NCI-H748 (cell line): Measurements from ENCODE around the gene CYP2J2.
"Not testable (repeated sequence)": the region's sequence is repeated elsewhere in the genome, so short reads cannot be mapped to it uniquely, and the experiment has no call there.

ENCODE experiments used
- DNase-seq: peaks from one replicate; lab custom pipeline; 2025; ENCODE audit not compliant: unreplicated experiment; lab: John Stamatoyannopoulos, UW

CYP2J2 gene, protein sequence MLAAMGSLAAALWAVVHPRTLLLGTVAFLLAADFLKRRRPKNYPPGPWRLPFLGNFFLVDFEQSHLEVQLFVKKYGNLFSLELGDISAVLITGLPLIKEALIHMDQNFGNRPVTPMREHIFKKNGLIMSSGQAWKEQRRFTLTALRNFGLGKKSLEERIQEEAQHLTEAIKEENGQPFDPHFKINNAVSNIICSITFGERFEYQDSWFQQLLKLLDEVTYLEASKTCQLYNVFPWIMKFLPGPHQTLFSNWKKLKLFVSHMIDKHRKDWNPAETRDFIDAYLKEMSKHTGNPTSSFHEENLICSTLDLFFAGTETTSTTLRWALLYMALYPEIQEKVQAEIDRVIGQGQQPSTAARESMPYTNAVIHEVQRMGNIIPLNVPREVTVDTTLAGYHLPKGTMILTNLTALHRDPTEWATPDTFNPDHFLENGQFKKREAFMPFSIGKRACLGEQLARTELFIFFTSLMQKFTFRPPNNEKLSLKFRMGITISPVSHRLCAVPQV

DNA sequence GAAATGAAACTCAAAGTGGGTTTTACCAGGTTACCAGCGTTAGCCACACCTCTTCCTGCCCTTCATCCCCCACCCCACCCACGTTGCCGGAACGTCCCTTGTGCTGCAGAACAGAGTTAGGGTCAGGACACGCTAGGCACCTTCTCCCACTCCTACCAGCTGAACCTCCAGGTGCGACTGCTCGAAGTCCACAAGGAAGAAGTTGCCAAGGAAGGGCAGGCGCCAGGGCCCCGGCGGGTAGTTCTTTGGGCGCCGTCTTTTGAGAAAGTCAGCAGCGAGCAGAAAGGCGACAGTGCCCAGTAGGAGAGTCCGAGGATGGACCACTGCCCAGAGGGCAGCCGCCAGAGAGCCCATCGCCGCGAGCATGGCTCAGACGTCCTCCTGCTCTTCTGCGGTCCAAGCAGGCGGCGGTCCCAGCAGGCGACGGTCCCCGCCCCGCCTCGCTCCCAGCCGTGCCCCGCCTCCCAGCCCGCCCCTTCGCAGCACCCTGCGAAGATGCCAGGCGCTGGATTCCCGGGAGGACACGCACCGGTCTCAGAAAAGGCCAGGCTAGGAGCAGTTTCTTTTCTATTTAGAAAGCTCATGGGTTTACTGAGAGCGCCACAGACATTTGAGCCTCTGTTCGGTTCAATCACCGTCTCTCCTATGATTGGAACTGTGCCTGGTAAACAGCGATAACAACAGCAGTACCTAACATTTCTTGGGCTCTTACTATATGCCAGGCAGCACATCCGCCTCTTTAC, at the start of gene CYP2J2:
CYP2J2 (minus strand) TSS at position 393 of the 743 bp plus-strand sequence; CDS start at position 366, 27 bp downstream.
- DNase-seq = peak; percentile 78

DNA sequence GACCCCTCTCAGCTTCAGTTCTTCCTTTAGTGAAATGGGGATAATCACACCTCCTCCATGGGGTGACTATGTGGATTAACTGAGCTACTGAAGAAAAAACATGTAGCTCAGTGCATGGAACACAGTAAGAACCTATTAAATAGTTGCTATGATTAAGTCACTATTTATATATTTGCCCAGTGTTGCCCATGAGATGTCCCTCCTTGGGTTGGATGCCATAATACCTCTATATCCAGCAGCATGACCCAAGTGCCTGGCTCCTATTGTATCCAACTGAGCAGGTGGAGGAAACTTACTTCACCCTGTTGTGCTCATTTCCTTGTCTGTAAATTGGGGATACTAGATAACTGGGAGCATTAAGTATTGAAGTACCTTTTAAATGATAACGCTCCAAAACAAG, 47.1 kb upstream of the CYP2J2 start:
- DNase-seq = no peak

DNA sequence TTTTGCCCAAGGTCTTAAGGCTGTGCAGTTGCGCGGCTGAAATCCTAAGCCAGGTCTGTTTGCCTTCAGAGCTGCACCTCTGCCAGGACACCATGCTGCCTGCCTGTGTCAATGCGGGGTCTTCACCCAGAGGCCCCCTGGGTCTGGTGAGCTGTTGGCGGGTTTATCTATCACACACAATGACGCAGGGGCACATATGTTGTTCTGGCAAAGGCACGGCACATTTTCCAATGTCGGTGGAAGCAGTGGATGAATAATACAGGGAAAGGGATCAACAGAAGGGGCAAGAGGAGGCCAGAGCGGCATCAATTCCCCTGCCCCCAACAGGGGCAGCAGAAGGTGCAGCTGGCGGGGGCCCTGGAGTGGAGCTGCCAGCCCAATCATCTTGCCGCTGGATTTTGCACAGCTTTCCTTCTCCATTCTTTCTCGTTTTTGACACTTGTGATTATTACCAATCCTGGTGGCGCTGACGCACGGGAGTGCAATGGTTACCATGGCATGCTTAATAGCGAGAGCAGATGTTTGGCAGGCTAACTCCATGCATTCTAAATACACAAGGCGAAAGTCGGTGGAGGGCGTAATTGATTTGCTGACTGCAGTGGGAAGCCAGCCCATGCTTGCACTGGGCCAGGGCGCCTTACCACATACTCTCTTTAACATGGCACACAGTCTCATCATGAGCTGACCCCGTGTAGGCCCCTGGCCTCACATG, 45.8 kb upstream of the CYP2J2 start:
- DNase-seq = peak; percentile 88

DNA sequence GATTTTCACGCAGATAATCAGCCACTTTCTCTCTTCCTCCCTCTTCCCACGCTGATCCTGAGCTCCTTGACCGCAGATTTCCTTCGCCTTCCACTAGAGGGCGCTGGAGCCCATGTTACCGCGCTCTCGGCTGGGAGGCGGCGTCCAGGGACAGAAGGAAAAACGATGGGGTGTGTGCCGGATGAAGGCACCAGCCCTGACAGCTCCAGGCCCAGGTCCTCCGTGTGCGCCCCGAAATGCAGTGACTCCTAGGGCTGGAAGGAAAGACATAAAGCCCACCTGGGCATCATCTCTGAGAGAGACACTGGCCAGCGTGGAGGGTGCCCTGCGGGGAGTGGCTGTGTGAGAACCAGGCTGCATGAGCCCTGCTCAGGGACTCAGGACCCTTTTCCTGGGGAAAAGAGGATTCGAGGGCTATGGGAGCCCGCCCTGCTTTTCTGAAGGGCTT, 44.9 kb upstream of the CYP2J2 start:
- DNase-seq = peak; percentile 71

DNA sequence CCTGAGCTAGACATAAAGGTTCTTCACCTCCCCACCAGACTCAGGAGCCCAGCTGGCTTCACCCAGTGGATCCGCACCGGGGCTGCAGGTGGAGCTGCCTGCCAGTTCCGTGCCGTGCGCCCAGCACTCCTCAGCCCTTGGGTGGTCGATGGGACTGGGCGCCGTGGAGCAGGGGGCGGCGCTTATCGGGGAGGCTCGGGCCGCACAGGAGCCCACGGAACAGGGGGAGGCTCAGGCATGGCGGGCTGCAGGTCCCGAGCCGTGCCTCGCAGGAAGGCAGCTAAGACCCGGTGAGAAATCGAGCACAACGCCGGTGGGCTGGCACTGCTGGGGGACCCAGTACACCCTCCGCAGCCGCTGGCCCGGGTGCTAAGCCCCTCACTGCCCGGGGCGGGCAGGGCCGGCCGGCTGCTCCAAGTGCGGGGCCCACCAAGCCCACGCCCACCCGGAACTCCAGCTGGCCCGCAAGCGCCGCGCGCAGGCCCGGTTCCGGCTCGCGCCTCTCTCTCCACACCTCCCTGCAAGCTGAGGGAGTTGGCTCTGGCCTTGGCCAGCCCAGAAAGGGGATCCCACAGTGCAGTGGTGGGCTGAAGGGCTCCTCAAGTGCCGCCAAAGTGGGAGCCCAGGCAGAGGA, 43.1 kb upstream of the CYP2J2 start:
- DNase-seq = not testable (repeated sequence)

DNA sequence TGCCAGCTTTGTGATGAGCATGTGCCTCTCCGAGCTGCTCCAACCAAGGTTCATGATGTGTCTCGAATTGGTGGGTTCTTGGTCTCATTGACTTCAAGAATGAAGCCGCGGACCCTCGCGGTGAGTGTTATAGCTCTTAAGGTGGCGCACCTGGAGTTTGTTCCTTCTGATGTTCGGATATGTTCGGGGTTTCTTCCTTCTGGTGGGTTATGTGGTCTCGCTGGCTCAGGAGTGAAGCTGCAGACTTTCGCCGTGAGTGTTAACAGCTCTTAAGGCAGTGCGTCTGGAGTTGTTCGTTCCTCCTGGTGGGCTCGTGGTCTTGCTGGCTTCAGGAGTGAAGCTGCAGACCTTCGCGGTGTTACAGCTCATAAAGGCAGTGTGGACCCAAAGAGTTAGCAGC, 42.2 kb upstream of the CYP2J2 start:
- DNase-seq = not testable (repeated sequence)

DNA sequence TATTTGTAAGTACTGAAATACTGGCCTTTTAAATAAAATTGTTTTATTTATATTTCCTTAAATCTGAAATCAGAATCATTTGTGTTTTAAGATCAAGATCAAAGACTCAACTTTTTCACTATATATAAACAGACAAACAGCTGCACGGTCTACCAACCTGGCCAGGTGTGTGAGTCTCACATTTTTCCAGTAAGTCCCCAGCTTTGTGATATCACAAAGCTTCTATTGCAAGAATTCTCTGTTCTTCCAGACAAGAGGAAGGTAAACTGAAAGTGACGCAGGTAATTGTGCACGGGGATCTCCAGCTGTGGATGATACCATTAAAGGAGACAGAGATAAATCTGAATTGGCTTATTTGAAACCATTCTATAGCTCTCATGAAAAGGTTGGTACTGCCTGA, 41.2 kb upstream of the CYP2J2 start:
- no peak for DNase-seq

DNA sequence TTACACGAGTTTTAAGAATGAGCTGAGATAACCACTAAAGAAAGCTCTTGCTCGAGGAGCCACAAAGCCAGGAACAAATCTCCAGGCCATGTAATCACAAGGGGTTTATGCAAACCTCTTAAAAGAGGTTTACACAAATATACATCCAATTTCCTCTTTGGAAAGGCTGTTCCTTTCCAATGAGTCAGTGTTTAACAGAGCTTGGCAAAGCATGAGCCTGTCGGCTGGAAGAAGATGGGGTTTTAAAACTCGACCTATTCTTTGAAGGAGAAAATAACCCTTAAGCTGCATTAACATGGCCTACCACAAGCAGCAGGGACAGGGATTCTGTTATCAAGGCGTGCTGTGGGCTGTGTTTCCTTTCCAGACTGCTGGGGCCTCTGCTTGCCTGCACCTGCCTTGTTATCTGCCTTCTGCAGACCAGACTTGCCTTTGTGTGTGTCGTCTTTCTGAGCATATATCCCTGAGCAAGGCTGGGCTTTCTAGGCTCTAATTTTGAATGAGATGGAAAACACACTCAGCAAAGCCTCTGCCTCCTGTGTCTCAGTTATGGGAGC, 40.6 kb upstream of the CYP2J2 start:
- DNase-seq = peak; percentile 5

DNA sequence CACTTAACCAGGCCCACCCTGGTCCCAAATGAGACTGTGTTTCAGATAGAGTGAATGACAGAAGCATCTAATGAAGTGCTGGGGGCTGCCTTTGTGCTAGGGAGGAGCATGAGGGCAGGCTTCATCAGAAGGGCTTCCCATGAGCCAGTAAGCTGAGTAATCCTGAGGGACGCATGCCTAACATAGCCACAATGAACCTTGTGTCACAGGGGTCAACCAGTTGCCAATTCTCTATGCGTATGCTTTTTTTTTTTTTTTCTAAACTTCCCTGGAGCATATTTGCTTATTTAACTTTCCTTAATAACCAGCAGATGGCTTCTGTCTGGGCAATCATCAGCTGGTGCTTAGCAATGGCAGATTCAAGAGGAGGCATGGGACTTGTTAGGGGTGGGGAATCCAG, 25.5 kb upstream of the CYP2J2 start:
- DNase-seq = no peak

DNA sequence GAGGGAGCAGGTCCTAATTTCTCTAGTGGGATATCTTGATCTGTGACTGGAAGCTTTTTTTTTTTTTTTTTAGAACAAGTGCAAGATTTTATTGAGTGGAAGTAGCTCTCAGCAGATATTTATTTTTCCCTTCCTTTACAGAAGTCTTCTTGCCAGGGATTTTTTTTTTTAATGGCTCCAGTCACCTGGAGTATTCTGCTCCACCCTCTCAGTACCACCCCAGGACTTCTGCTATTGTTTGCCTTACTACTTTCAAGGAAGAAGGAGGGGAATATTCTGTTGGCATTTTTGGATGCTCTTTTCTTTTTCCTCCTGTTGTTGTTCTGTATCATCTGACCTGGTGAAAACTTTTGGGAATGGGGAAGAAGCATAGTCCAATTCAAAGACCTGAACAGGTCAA, 23.1 kb upstream of the CYP2J2 start:
- DNase-seq = no peak

DNA sequence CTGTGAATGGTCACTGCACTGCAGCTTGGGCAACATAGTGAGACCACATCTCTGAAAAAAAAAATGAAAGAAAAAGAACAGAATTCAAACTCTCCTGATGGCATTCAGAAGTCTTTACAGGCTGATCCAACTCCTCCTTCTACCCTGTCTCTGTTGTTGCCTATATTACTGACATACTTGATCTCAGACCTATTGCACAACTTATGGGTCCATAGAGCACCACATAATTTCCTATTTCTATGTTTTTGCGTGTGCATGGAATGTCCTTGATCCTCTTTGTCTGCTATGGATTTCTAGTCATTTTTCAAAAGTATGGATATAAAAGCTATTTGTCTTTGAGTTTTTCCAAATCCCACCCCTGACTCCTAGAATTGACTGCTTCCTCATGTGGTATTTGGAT, 22.4 kb upstream of the CYP2J2 start:
- DNase-seq = no peak

DNA sequence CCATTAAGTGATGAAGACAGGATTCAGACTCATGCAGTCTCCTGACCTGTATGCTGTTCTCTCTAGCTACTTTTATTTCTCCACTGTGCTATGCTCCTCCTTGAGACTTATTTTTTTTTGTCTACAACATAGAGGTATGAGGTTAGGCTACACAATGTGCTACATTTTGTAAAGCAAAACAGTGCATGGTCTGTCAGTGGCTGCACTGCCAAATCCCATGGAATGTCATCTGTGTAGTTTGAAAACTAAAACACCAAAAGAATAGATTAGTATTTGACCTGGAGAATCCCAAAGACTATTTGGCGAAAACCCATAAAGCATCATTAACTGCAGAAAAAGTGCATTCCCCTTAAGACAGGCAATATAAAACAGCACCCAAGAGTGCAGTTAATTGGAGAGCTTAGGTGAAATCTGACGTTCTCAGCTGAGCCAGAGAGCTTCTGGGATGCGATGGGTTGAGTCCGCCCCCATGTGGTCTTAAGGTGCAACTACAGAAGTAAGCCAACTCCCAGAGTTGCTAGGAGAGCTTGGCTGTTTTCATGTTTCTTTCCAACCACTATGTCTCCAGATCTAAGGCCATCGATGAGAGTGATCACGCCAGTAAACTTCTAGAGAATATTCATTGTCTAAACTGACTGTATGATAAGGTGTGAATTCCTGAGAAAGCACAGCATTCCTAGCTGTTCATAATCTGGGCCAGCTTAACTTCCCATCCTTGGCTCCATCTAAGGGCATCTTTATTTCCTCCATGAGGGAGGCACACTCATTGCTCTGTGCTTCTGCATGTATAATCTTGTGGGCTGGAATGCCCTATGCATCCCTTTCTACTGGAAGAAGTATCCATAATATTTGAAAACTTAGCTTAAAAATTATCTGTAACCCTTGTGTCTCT, 20.7 kb upstream of the CYP2J2 start:
- DNase-seq = peak; percentile 68

DNA sequence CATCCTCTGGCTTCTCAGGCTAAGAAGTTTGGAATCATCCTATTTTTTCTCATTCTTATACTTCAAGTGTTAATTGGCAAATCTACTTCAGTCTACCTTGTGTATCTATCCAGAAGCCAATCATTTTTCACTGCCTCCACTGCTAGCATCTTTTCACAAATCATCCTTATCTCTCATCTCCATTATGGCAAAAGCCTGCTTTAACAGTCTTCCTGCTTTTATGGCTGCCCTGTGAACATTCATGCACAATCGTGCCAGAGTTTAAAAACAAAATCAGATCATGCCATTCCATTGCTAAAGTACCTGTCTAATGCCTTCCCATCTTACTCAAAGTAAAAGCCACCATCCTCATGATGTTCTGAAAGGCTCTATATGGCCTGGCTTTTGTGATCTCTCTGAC, 19.2 kb upstream of the CYP2J2 start:
- no peak for DNase-seq

DNA sequence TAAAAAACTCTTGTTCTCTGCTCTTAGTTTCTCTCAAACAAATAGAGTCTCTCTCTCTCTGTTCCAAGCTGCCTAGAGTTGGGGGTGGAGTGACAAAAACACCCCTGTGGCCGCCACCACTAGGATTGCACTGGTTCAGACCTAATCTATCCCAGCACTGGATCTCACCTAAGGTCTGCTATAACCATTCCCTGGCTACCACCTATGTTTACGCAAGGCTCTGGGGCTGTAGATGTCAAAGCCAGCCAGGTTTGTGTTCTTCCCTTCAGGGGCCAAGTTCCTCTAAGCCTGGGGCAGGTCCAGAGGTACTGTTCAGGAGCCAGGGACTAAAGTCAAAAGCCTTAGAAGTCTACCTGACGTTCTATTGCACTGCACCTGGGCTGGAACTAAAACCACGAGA, 12.8 kb upstream of the CYP2J2 start:
- DNase-seq = no peak

DNA sequence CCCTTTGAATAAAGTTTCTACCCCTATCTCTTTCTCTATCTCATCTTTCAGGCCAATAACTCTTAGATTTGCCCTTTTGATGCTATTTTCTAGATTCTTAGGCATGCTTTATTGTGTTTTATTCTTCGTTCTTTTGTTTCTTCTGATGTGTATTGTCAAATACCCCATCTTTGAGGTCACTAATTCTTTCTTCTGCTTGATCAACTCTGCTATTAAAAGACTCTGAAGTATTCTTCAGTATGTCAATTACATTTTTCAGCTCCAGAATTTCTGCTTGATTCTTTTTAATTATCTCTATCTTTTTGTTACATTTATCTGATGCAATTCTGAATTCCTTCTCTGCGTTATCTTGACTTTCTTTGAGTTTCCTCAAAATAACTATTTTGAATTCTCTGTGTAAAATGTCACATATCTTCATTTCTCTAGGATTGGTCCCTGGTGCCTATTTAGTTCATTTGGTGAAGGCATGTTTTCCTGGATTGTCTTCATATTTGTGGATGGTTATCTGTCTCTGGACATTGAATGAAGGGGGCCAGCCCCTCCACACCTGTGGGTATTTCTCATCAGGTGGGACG, 11.2 kb upstream of the CYP2J2 start:
- DNase-seq = no peak

DNA sequence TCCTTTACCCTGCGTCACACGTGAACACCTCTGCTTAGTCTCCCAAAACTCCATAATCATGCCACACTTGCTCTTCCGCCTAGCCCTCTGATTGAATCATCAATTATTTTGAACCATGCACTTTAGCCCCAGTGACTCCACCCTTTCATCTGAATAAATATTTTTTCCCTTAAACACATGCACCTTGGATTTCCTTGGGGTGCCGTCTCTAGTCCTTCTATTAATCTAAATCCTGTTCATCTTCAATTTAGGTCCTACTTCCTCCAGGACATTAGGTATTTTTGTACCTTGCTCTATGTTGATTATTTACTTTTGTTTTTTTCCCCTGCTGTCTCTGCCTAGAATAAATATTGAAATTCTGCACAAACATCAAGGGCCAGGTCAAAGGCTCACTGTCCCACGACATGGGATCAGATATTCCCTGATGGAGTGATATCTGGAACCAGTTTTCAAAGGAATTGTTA, 9.8 kb upstream of the CYP2J2 start:
- DNase-seq = no peak

DNA sequence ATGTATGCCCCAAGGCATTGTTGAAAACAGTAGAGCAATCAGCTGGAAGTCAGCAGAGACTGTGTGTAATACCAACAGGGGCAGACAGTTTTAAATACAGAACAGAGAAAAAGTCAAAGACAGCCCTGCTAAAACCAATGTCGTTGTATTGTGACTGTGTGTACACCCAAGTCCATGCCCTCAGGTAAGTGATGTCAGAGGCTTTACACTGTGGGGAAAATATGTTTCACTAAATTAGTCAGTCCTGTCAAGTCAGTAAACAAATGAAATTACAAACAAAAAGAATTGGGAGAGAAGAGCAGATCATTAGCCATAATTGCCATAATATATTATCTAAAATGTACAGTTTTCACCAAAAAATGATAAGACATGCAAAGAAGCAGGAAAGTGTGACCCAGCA, 2.4 kb upstream of the CYP2J2 start:
- DNase-seq = no peak

DNA sequence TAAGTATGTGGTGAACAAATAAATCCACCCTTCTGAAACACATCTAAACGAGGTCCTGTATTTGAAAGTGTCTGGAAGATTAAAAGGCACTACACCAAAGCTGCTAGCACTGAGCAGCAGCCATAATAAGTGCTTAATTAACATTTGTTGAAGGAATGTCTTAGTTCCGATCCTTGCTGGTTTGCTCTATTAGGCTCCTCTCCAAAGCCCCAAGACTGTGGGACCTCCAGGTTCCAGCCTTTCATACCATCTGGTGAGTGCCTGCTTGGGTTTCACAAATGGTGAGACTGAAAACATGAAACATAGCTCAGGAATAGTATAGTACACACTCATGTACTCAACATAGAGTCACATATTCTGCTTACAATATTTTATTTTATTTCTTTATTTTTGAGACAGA, 640 bp upstream of the CYP2J2 start:
- no peak for DNase-seq

DNA sequence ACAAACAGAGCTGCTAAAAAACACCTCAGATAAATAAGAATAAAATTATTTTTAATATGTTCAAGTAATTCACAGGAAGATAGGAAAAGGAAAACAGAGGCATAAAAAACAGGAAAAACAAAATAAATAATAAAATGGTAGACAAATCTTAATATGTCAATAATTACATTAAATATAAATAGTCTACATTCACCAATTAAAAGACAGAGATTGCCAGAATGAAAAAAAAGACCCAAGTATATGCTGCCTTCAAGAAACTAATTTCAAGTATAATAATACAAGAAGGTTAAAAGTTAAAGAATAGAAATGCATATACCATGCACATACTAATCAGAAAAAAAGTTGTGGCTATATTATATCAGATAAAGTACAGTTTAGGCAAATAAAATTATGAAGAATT, 1.9 kb downstream of the CYP2J2 start:
- no peak for DNase-seq
